GM23338 (cell line): Measurements from ENCODE around the gene CNGB1.

Experiments used
- CTCF ChIP-seq, 2 experiments: fragments of 200-600 bp in 1 of 2; sonication (generic) in 1 of 2; conservative IDR thresholded peaks; 2 replicates each; pipeline versions ENCODE4 v1.5.1 to v1.6.1; 2016 to 2017; ENCODE audit warnings: antibody characterized with exemption in 2 of 2, low read depth in 2 of 2, mild to moderate bottlenecking in 2 of 2, moderate library complexity in 1 of 2
- JUNB ChIP-seq: IDR thresholded peaks from one replicate; pipeline ENCODE4 v1.6.1; 2016; ENCODE audit warnings: antibody characterized with exemption; ENCODE audit not compliant: unreplicated experiment
- POLR2AphosphoS5 ChIP-seq: IDR thresholded peaks from 2 replicates; pipeline ENCODE4 v1.6.1; 2016; ENCODE audit warnings: antibody characterized with exemption, low read depth

- TF ChIP-seq CTCF (conservative IDR thresholded peaks at IDR 0.05; ENCODE audit: low read depth in 2 of 2) (no peak), POLR2AphosphoS5 (no peak), JUNB (no peak)
These were observed 11.8 kb downstream of the CNGB1 start for GRCh38 chr16:57959121-57959520.
